Liver (tissue), 9 donors: Measurements from ENCODE around the gene GJB2. TPM values are rescaled to one million over a fixed set of nuclear protein-coding genes. Genes with fewer than 3 reads are reported as not detected.

Source experiments
- DNase-seq: peaks from one replicate; pipeline ENCODE4 v3.0.0-alpha.2; 2017; ENCODE audit warnings: low spot score
- H3K27ac ChIP-seq, 2 donors: one replicate each; pipeline ENCODE4 v1.7.0; 2013; ENCODE audit warnings: inconsistent platforms in 2 of 2, low read length in 2 of 2, control low read depth in 1 of 2, low read depth in 1 of 2, mild to moderate bottlenecking in 1 of 2
- H3K27me3 ChIP-seq, 4 donors: one replicate each; pipeline versions ENCODE4 v1.6.1 to v1.7.0; 2013; ENCODE audit warnings: low read length in 3 of 4, inconsistent platforms in 1 of 4, mild to moderate bottlenecking in 1 of 4, moderate library complexity in 1 of 4; ENCODE audit not compliant: control insufficient read depth in 4 of 4, insufficient read depth in 4 of 4
- H3K36me3 ChIP-seq, 4 donors: one replicate each; pipeline versions ENCODE4 v1.6.1 to v1.7.0; 2013; ENCODE audit warnings: low read length in 3 of 4, mild to moderate bottlenecking in 3 of 4, low read depth in 1 of 4, moderate library complexity in 1 of 4; ENCODE audit not compliant: control insufficient read depth in 4 of 4, insufficient read depth in 3 of 4
- H3K4me1 ChIP-seq, 4 donors: one replicate each; pipeline versions ENCODE4 v1.6.1 to v1.7.0; 2013; ENCODE audit warnings: low read length in 3 of 4, mild to moderate bottlenecking in 3 of 4, moderate library complexity in 1 of 4; ENCODE audit not compliant: control insufficient read depth in 4 of 4, insufficient read depth in 4 of 4
- H3K4me3 ChIP-seq, 3 donors: one replicate each; pipeline versions ENCODE4 v1.6.1 to v1.7.0; 2013; ENCODE audit warnings: low read length in 3 of 3, control low read depth in 1 of 3, low read depth in 1 of 3, mild to moderate bottlenecking in 1 of 3
- H3K9ac ChIP-seq, 2 donors: one replicate each; pipeline ENCODE4 v1.7.0; 2013; ENCODE audit warnings: low read length in 2 of 2, mild to moderate bottlenecking in 2 of 2, moderate library complexity in 2 of 2, control low read depth in 1 of 2, low read depth in 1 of 2
- H3K9me3 ChIP-seq, 4 donors: one replicate each; pipeline versions ENCODE4 v1.6.1 to v1.7.0; 2013; ENCODE audit warnings: low read length in 3 of 4; ENCODE audit not compliant: control insufficient read depth in 4 of 4
- ATF3 ChIP-seq: IDR thresholded peaks from 2 replicates; pipeline ENCODE4 v1.6.1; 2016; ENCODE audit warnings: antibody characterized with exemption
- EGR1 ChIP-seq, 2 donors: IDR thresholded peaks; 2 replicates each; pipeline ENCODE4 v1.6.1; 2016 to 2018; ENCODE audit warnings: antibody characterized with exemption in 2 of 2, low read depth in 2 of 2
- FOXA1 ChIP-seq: IDR thresholded peaks from 2 replicates; pipeline ENCODE4 v1.6.1; 2016; ENCODE audit warnings: antibody characterized with exemption
- FOXA2 ChIP-seq: IDR thresholded peaks from 2 replicates; pipeline ENCODE4 v1.6.1; 2016; ENCODE audit warnings: antibody characterized with exemption
- GABPA ChIP-seq, 2 donors: IDR thresholded peaks in 1 of 2; conservative IDR thresholded peaks in 1 of 2; 2 replicates each; pipeline ENCODE4 v1.6.1; 2016; ENCODE audit warnings: antibody characterized with exemption in 2 of 2, mild to moderate bottlenecking in 1 of 2, moderate library complexity in 1 of 2
- HNF4A ChIP-seq, 2 donors: conservative IDR thresholded peaks; 2 replicates each; pipeline ENCODE4 v1.6.1; 2016; ENCODE audit warnings: antibody characterized with exemption in 2 of 2, mild to moderate bottlenecking in 2 of 2
- JUND ChIP-seq, 2 donors: IDR thresholded peaks; 2 replicates each; pipeline ENCODE4 v1.6.1; 2016; ENCODE audit warnings: antibody characterized with exemption in 2 of 2
- MAX ChIP-seq: IDR thresholded peaks from 2 replicates; pipeline ENCODE4 v1.6.1; 2016; ENCODE audit warnings: antibody characterized with exemption
- NR2F2 ChIP-seq: IDR thresholded peaks from 2 replicates; pipeline ENCODE4 v1.6.1; 2016; ENCODE audit warnings: antibody characterized with exemption
- RAD21 ChIP-seq, 2 donors: IDR thresholded peaks; 2 replicates each; pipeline ENCODE4 v1.6.1; 2016; ENCODE audit warnings: antibody characterized with exemption in 2 of 2, mild to moderate bottlenecking in 2 of 2
- RXRA ChIP-seq, 2 donors: IDR thresholded peaks; 2 replicates each; pipeline ENCODE4 v1.6.1; 2017 to 2018; ENCODE audit warnings: antibody characterized with exemption in 2 of 2, mild to moderate bottlenecking in 1 of 2
- SP1 ChIP-seq: IDR thresholded peaks from 2 replicates; pipeline ENCODE4 v1.6.1; 2018; ENCODE audit warnings: antibody characterized with exemption, mild to moderate bottlenecking
- TAF1 ChIP-seq: conservative IDR thresholded peaks from 2 replicates; pipeline ENCODE4 v1.6.1; 2016; ENCODE audit warnings: antibody characterized with exemption, mild to moderate bottlenecking
- YY1 ChIP-seq: IDR thresholded peaks from 2 replicates; pipeline ENCODE4 v1.6.1; 2016; ENCODE audit warnings: antibody characterized with exemption, mild to moderate bottlenecking
- ZBTB33 ChIP-seq: IDR thresholded peaks from 2 replicates; pipeline ENCODE4 v1.6.1; 2016; ENCODE audit warnings: antibody characterized with exemption
- WGBS: extraction: QIAGEN DNeasy Blood & Tissue Kit; methylation state at CpG from one replicate; pipeline ENCODE4 v1.1.7; 2013; 5-methylcytosine and 5-hydroxymethylcytosine counted together
- polyA plus RNA-seq, 2 donors: library from polyadenylated mRNA; stranded (reverse) in 1 of 2; unstranded in 1 of 2; fragments of 200-250 nt in 1 of 2; fragments of >200 nt in 1 of 2; fragmentation: Nextera tagmentation in 1 of 2; extraction: Ambion mirVana in 1 of 2; gene quantifications; one replicate each; pipeline versions ENCODE4 v1.2.1 to v1.2.3, GENCODE V29; 2013 to 2015
- total RNA-seq, 2 donors: library from RNA; depleted of rRNA; stranded (reverse); fragments of >200 nt; gene quantifications; one replicate each; pipeline ENCODE4 v1.2.3, GENCODE V29; 2014
- TF ChIP-seq, protein P1 (sequence below): fragments of 150-350 bp; IDR thresholded peaks from 2 replicates; pipeline ENCODE4 v1.5.1; 2017; ENCODE audit warnings: improper control_type of control experiment, low read depth, low read length; ENCODE audit not compliant: missing input control
- donor health status: healthy.
- donor health status: healthy.
- donor health status: healthy.
- donor health status: healthy.
- donor health status: healthy.

The GJB2 gene
- total and polyA plus RNA-seq, 4 donors: 8.0 to 50.1 (median 20.6) TPM

DNA sequence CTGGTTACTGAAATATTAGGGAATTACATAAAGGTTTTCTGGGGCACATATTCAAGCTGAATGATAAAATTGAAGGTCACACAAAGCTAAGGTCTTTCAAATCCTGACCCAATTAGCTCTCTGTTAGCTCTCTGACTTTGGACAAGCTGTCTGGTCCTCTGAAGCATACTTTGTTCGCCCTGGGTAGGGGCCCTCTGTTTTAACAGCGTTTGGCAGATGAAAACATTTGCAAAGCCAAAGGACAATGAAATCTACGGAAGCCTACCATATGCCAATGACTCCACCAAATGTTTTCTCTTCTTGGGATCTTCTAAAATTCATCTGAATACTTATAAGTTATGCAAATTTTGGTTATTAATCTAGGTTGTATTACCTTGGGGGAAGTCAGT lies 17.3 kb downstream of the GJB2 start:
- H3K27ac ChIP-seq: no peak overlapping the region
- 68% methylated on average over 3 of the region's 3 CpGs for WGBS
- TF ChIP-seq NR2F2: no peak
- TF ChIP-seq HNF4A (conservative IDR thresholded peaks at IDR 0.05): no peak
- no peak for TF ChIP-seq MAX
- no peak for TF ChIP-seq FOXA2
- TF ChIP-seq RXRA (IDR thresholded peaks at IDR 0.05): no peak
- TF ChIP-seq ZBTB33: no peak
- TF ChIP-seq ATF3: no peak
- no peak for TF ChIP-seq TAF1
- no peak for TF ChIP-seq RAD21 (IDR thresholded peaks at IDR 0.05)
- no peak for TF ChIP-seq YY1
- no peak for TF ChIP-seq SP1
- no peak for TF ChIP-seq EGR1 (IDR thresholded peaks at IDR 0.05; ENCODE audit: low read depth in 2 of 2)
- TF ChIP-seq GABPA (IDR thresholded peaks at IDR 0.05 in 1 of 2, conservative IDR thresholded peaks at IDR 0.05 in 1 of 2): no peak
- TF ChIP-seq JUND (IDR thresholded peaks at IDR 0.05): no peak
- no peak for TF ChIP-seq FOXA1

GRCh38 chr13:20174656-20175405 lies 17.9 kb downstream of the GJB2 start:
- DNase-seq: no peak
- Histone ChIP-seq H3K27ac (no peak overlapping the region), H3K9ac (no peak overlapping the region), H3K9me3 (no peaks in the 10 kb centered on the region), H3K36me3 (no peaks in the 10 kb centered on the region), H3K4me3 (no peak overlapping the region), H3K27me3 (no peaks in the 10 kb centered on the region), H3K4me1 (peaks cover 0 to 9% (median 0%) of the 10 kb centered on the region in 4 donors)
- TF ChIP-seq NR2F2 (no peak), EGR1 (IDR thresholded peaks at IDR 0.05; ENCODE audit: low read depth in 2 of 2) (no peak), YY1 (no peak), RXRA (IDR thresholded peaks at IDR 0.05) (no peak), FOXA2 (no peak), ZBTB33 (no peak), TAF1 (no peak)
- TF ChIP-seq, protein P1, sequence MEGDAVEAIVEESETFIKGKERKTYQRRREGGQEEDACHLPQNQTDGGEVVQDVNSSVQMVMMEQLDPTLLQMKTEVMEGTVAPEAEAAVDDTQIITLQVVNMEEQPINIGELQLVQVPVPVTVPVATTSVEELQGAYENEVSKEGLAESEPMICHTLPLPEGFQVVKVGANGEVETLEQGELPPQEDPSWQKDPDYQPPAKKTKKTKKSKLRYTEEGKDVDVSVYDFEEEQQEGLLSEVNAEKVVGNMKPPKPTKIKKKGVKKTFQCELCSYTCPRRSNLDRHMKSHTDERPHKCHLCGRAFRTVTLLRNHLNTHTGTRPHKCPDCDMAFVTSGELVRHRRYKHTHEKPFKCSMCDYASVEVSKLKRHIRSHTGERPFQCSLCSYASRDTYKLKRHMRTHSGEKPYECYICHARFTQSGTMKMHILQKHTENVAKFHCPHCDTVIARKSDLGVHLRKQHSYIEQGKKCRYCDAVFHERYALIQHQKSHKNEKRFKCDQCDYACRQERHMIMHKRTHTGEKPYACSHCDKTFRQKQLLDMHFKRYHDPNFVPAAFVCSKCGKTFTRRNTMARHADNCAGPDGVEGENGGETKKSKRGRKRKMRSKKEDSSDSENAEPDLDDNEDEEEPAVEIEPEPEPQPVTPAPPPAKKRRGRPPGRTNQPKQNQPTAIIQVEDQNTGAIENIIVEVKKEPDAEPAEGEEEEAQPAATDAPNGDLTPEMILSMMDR: no peak
- 65% methylated on average over 22 of the region's 22 CpGs for WGBS

More for the DNA sequence above, 17.3 kb downstream of the GJB2 start:
- no peaks in the 10 kb centered on the region for H3K36me3 ChIP-seq
- no peaks in the 10 kb centered on the region for H3K27me3 ChIP-seq
- no peak overlapping the region for H3K4me3 ChIP-seq
- peaks cover 0 to 9% (median 0%) of the 10 kb centered on the region in 4 donors for H3K4me1 ChIP-seq
- H3K9me3 ChIP-seq: no peaks in the 10 kb centered on the region
- H3K9ac ChIP-seq: no peak overlapping the region
- no peak for DNase-seq
